Measurements from ENCODE around the gene TTLL5. TPM values are rescaled to one million over a fixed set of nuclear protein-coding genes. Genes with fewer than 3 reads are reported as not detected.

TTLL5 gene
- polyA plus RNA-seq, 3 donors = 4.2 to 7.2 (median 4.7) TPM

DNA sequence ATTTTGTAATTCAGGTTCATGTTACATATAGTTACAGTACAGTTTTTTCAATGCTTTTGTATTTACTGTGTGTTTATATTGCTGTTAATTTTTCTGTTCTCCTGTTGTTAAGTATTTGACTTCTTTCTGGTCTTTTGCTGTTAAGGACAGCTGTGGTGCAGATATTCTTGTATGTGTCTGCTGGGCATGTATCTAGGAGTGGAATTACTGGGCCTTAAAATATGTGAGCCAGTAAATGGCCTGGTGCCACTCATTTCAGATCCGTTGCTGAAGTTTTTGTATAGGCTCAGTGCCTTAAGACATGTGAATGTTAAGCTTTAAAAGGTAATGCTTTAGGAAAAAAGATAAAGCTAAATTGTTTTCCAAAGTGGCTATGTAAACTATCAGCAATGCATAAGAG, 87.3 kb downstream of the TTLL5 start:
- intact Hi-C loops (cut with micrococcal nuclease) = no loop called here
- Mint-ChIP-seq H3K4me3 (no peak overlapping the region), H3K9me3 (peaks cover 0 to 14% (median 5%) of the 10 kb centered on the region in 7 donors), H3K27ac (no peak overlapping the region), H3K4me1 (no peaks in the 10 kb centered on the region), H3K36me3 (peaks cover 48 to 63% of the 10 kb centered on the region in 2 donors), H3K27me3 (ENCODE audit: low read depth in 3 of 3) (peaks cover 0 to 2% (median 0%) of the 10 kb centered on the region in 3 donors)
- Histone ChIP-seq H4K20me1 (ENCODE audit: insufficient read depth, low read length) (no peaks in the 10 kb centered on the region), H3K9me3 (replicated peaks in 1 of 2; ENCODE audit: control insufficient read depth in 1 of 2, insufficient read depth in 1 of 2, low read length in 2 of 2) (peaks cover 0 to 3% of the 10 kb centered on the region in 2 donors), H2AFZ (ENCODE audit: insufficient read depth, low read depth, low read length, poor library complexity, severe bottlenecking) (no peak overlapping the region), H3K4me1 (ENCODE audit: control insufficient read depth in 1 of 2, insufficient read depth in 2 of 2, low read length in 2 of 2) (no peaks in the 10 kb centered on the region), H3K36me3 (replicated peaks in 1 of 2; ENCODE audit: control insufficient read depth in 1 of 2, insufficient read depth in 2 of 2, low read length in 2 of 2) (peaks cover 9 to 57% of the 10 kb centered on the region in 2 donors), H3K27me3 (ENCODE audit: control insufficient read depth in 2 of 2, insufficient read depth in 2 of 2, low read length in 2 of 2) (no peaks in the 10 kb centered on the region), H3K79me2 (ENCODE audit: insufficient read depth, low read length) (no peaks in the 10 kb centered on the region), H3K9ac (ENCODE audit: insufficient read depth, low read length, poor library complexity, severe bottlenecking) (no peak overlapping the region), H3K27ac (ENCODE audit: low read depth in 1 of 2, low read length in 2 of 2) (no peak overlapping the region), H3K4me3 (replicated peaks in 1 of 3; ENCODE audit: low read depth in 2 of 3, low read length in 3 of 3) (no peak overlapping the region), H3K4me2 (replicated peaks; ENCODE audit: extremely low read depth, low read length, poor library complexity, severe bottlenecking) (no peak overlapping the region)
- no CpG with 5 or more reads among the region's 1 CpG for WGBS (ENCODE audit: insufficient coverage)
- TF ChIP-seq, protein P1, sequence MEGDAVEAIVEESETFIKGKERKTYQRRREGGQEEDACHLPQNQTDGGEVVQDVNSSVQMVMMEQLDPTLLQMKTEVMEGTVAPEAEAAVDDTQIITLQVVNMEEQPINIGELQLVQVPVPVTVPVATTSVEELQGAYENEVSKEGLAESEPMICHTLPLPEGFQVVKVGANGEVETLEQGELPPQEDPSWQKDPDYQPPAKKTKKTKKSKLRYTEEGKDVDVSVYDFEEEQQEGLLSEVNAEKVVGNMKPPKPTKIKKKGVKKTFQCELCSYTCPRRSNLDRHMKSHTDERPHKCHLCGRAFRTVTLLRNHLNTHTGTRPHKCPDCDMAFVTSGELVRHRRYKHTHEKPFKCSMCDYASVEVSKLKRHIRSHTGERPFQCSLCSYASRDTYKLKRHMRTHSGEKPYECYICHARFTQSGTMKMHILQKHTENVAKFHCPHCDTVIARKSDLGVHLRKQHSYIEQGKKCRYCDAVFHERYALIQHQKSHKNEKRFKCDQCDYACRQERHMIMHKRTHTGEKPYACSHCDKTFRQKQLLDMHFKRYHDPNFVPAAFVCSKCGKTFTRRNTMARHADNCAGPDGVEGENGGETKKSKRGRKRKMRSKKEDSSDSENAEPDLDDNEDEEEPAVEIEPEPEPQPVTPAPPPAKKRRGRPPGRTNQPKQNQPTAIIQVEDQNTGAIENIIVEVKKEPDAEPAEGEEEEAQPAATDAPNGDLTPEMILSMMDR (IDR thresholded peaks at IDR 0.05) = no peak
- DNase-seq = no peak

DNA sequence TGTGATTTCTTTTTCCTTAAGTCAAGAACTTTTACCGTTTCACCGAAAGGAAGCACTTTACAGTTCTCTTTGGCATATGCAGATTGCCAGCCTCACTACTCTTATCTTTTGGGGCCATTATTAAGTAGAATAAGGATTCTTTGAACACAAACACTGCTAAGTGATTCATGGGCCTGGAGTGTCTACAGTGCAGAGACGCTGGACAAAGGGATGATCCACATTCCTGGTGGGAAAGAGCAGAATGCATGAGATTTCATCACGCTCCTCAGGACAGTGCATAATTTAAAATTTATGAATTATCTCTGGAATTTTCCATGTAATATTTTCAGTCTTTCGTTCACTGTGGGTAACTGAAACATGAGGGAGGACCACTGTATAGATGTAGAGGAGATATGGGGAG, 90.2 kb downstream of the TTLL5 start:
- Histone ChIP-seq H3K27ac (ENCODE audit: low read depth in 1 of 2, low read length in 2 of 2) (no peak overlapping the region), H3K36me3 (replicated peaks in 1 of 2; ENCODE audit: control insufficient read depth in 1 of 2, insufficient read depth in 2 of 2, low read length in 2 of 2) (peaks cover 0 to 40% of the 10 kb centered on the region in 2 donors), H2AFZ (ENCODE audit: insufficient read depth, low read depth, low read length, poor library complexity, severe bottlenecking) (no peak overlapping the region), H3K9ac (ENCODE audit: insufficient read depth, low read length, poor library complexity, severe bottlenecking) (no peak overlapping the region), H4K20me1 (ENCODE audit: insufficient read depth, low read length) (no peaks in the 10 kb centered on the region), H3K79me2 (ENCODE audit: insufficient read depth, low read length) (no peaks in the 10 kb centered on the region), H3K9me3 (replicated peaks in 1 of 2; ENCODE audit: control insufficient read depth in 1 of 2, insufficient read depth in 1 of 2, low read length in 2 of 2) (peaks cover 0 to 3% of the 10 kb centered on the region in 2 donors), H3K4me1 (ENCODE audit: control insufficient read depth in 1 of 2, insufficient read depth in 2 of 2, low read length in 2 of 2) (no peaks in the 10 kb centered on the region), H3K4me3 (replicated peaks in 1 of 3; ENCODE audit: low read depth in 2 of 3, low read length in 3 of 3) (no peak overlapping the region), H3K4me2 (replicated peaks; ENCODE audit: extremely low read depth, low read length, poor library complexity, severe bottlenecking) (no peak overlapping the region), H3K27me3 (ENCODE audit: control insufficient read depth in 2 of 2, insufficient read depth in 2 of 2, low read length in 2 of 2) (no peaks in the 10 kb centered on the region)
- intact Hi-C loops (cut with micrococcal nuclease) = no loop called here
- no peak for DNase-seq
- Mint-ChIP-seq H3K36me3 (peaks cover 36 to 47% of the 10 kb centered on the region in 2 donors), H3K27ac (no peak overlapping the region), H3K4me1 (no peaks in the 10 kb centered on the region), H3K9me3 (peaks cover 0 to 13% (median 5%) of the 10 kb centered on the region in 7 donors), H3K27me3 (ENCODE audit: low read depth in 3 of 3) (no peaks in the 10 kb centered on the region), H3K4me3 (no peak overlapping the region)
- TF ChIP-seq, protein P1 (IDR thresholded peaks at IDR 0.05) = no peak
- WGBS (ENCODE audit: insufficient coverage) = no CpG with 5 or more reads among the region's 5 CpGs

Data from CD14-positive monocyte (primary cell).